Activated CD8-positive, alpha-beta memory T cell treated with anti-CD3 and anti-CD28 coated beads, Interleukin-2, amount 50 U/mL, for 4 hours (primary cell): ENCODE measurements around the gene C2orf42.
"Not testable (repeated sequence)": the region's sequence is repeated elsewhere in the genome, so short reads cannot be mapped to it uniquely, and the experiment has no call there.

ENCODE experiments used
- DNase-seq: peaks from one replicate; pipeline ENCODE4 v3.0.0-alpha.2; 2020

The C2orf42 gene

DNA sequence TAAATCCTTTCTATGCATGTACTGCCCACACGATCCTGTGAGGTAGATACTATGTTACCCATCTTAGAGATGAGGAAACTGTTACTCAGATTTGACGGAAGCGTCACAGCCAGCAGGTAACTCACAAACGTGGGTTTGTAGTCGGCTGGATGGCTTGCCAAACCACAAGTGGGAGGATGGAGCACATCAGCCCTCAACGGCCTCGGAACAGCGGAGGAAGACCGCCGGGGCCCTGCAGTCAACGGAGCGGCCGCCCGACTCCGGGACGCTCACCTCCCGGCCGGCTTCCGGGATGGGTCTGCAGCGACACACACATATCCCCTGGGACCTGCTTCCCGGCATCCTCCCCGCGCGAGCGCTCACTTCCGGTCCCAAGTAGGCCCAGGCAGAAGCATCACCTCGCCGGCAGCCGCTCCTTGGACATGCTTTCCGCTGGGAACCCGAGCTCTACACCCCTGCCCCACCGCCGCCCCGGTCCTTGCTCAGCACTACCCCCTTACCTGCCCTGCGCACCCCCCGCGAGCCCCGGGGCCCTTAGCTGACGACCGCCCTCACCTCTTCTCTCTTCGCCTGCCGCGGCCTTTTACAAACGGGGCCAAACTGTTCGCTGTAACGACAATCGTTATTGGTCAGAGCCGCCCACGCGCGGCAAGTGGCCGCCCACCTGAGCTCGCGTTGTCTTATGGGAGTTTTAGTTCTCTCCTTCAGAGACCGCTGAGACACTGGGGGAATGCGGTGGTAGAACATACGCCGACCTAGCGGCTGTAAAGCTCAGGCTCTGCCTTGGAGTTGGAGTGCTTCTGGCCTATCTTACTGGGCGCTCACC is at the start of gene C2orf42:
Gene C2orf42 (minus strand): TSS at position 602 of the 826 bp plus-strand sequence. CDS start 9,034 bp downstream, outside the sequence.
- DNase-seq, result peak; percentile 97

DNA sequence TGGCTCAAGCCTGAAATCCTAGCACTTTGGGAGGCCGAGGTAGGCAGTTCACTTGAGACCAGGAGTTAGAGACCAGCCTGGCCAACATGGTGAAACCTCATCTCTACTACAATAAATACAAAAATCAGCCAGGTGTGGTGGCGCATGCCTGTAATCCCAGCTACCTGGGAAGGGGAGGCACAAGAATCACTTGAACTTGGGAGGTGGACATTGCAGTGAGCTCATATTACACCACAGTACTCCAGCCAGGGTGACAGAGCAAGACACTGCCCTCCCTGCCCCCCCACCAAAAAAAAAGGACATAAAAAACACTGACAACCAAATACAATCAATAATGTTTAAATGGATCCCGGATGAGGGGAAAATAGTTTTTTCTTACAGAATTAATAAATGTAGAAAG is 49.8 kb upstream of the C2orf42 start:
- DNase-seq, result no peak

DNA sequence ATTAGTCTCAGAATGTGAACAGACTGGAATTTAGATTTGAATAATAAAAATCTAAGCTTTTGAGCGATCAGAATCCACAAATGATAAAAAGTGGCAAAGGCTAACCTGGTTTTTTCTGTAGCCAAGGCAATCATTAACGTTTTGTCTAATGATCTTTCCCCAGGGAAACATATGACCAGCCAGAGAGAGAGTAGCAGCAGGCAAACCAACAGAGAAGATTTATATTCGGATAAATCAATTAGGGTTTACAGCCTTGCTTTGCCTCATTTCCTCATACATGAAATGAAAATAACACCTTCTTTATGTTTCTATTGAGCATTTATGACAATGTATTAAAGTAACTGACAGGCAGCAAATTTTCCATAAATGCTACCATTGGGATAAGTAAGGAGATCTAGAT is 43.1 kb upstream of the C2orf42 start:
- DNase-seq, result no peak

DNA sequence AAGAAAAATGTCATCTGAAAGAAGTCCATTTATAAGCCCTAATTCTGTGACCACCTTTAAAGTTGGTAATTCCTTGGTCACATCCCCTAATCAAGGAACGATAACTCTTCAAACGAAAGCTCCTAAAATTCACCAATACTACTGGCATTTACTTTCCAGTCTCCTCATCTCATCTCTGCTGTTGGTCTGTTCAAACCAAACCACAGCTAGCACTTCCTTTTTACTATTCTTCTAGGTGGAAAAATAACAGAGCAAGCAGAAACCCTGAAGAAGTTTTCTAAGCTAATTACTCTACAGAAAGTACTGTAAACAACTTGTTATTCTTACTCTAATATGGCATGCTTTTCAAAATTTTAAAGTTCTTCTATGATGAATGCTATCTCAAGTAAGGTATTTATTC is 36.0 kb upstream of the C2orf42 start:
- DNase-seq, result no peak

DNA sequence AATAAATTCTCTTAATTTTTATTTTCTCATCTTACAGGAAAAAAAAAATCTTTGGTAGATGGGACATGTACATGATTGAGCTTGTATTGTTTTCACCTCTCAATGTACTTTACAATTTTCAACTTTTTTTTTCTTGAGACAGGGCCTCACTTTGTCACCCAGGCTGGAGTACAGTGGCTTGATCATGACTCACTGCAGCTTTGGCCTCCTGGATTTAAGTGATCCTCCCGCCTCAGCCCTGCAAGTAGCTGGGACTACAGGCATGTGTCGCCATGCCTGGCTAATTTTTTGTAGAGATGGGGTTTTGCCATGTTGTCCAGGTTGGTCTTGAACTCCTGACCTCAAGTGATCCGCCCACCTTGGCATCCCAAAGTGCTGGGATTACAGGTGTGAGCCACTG is 32.5 kb upstream of the C2orf42 start:
- not testable (repeated sequence) for DNase-seq

DNA sequence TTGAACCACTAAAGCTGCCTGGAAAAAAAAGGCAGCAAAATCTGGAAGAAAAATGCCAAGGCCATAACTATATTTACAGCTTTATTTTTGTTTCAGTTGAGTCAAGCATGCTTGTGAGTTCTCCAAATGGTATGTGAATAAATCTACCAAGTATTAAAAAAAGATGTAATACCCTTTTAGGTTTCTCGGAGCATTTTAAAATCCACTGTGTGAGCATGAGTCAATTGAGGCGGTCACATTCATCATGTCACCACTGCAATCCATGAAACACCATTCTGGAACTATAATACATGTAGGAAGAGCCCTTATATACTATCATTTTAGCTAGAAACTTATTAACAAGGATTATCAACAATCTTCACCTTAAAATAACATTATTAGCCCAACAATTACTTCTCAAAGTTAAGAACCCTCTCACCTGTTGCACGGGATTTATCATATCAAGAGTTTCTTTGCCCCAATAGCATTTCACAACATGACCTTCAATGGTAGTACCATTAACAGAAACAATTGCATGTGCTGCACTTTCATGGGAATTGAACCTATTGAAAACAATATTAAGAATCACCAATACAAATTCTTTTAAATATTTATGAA is 24.2 kb upstream of the C2orf42 start:
- no peak for DNase-seq

DNA sequence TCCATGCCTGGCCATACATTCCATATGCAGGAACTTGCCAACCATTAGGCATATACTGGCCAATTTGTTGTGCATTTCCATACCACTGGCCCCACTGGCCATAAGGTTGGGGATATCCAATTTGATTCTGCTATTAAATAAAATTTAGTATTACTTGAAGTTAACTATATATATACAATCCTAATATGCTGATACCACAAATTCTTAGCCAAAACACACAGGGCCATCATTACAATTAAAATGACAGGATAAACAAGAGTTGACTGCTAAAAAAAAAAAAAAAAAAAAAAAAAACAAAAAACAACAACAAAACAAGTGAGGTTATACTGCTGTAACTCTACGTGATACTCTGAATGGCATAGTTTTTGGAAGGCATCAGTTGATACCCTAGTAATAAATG is 23.5 kb upstream of the C2orf42 start:
- no peak for DNase-seq

DNA sequence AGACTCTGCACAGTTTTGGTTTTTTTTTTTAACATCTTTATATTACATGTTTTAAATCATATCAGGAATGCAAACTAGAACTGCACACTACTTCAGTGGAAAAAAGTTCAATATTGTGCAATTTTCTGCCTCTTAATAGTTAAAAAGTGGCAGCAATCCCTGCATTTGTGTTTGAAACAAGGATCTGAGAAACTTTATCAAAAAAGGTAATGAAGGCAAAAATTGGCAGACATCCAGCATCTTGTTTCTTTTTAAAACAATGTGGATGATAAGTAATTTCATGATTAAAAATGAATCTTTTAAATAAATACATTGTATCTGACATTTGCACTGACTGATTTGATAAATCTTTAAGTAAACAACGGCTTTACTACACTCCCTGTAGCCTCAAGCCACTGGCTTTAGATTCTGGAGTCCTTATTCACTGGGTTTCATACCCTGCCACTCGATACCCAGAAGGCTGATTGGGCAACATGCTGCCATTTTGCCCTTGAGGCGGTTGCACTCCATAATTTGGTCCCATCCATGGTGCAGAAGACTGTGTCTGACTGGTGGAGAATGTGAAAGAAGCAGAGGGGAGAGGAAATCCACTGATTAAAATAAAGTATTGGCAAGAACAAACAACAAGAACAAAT is 21.6 kb upstream of the C2orf42 start:
- DNase-seq, result no peak

DNA sequence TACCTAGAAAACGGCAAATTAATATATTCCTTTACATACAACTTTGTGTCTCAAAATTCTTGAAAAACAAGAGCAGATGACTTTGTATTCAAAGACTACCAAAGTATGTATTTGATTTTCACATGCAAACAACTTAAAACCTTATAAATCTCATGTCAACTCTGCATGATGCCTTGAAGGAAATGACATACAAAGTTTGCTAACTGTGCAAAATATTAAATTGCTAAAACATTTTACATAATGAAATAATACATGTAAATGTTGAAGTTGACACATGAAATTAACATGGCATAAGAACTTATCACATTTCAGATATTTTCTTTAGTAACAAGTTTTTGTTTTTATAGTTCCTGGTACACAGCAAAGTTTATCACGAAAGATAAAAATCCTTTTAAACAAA is 20.8 kb upstream of the C2orf42 start:
- no peak for DNase-seq

DNA sequence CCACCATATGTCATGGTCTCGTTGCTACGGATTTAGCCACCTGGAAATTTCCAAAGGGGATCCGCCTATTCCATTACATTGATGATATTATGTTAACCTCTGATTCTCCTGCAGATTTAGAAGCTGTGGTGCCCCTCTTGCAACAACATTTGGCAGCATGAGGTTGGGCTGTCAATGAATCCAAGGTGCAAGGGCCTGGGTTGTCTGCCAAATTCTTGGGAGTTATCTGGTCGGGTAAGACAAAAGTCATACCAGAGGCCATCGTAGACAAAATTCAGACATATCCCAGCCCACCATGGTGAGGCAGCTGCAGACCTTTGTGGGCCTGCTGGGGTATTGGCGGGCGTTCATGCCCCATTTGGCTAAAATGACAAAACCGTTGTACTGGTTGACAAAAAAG is 13.6 kb upstream of the C2orf42 start:
- no peak for DNase-seq

DNA sequence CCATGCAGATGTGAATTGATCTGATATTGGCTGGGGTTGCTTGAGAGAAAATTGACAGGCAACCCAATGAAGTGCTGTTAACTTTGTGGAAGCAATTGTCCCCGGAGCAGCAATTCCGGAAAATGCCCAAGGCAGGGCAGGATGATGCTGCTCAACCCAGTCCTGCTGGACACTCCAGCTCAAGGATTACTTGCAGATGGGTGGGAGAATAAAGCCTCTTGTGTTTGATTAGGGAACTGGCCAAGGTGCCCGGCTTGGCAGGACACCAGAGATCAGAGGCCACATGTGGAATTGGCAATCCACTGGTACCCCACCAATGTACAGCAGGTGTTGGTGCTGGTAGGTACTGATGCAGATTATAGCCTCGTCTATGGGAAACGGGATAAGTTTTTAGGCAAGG is 12.3 kb upstream of the C2orf42 start:
- DNase-seq, result no peak

DNA sequence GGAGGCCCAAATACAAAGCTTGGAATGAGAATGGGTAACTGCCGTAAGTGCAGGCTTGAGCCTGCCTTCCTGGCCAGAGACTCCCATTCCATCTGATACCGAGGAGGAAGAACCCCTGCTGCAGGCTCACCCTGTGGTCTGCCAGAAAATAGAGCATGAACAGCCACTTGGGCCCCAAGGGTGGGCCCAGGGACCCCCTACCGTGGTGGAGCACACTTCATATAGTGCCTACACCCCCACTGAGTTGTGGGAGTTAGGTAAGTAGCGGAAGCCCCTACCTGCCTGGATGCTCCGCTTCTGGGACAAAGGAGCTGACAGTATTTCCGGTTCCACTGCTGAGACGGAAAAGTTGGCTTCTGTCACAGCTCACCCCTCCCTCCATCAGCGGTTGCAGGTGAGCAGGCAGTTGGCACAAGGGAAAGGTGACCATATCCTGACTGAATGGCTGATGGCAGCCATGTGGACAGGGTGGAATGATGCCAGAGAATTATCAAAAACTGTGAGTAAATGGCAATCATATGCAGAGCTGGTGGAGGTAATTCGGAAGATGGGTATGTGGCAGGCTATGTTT is 11.5 kb upstream of the C2orf42 start:
- no peak for DNase-seq

DNA sequence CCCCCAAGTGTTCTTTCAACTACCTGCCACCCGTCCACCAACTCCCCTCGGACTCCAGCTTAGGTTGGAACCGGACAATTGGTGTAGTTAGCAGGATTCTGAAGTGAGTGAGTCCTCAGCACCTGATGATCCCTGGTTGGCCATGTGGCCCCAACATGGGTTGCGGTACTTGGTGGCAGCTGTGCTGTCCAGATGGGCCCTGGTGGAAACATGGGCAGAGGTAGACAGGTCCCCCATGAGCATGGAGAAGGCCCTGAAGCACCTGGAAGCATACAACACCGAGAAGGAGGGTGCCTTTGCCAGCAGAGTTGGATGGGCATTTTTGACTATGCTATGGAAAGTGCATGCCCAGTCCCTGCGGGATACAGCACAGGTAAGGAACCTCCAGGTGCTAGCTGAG is 11.0 kb upstream of the C2orf42 start:
- DNase-seq, result no peak

DNA sequence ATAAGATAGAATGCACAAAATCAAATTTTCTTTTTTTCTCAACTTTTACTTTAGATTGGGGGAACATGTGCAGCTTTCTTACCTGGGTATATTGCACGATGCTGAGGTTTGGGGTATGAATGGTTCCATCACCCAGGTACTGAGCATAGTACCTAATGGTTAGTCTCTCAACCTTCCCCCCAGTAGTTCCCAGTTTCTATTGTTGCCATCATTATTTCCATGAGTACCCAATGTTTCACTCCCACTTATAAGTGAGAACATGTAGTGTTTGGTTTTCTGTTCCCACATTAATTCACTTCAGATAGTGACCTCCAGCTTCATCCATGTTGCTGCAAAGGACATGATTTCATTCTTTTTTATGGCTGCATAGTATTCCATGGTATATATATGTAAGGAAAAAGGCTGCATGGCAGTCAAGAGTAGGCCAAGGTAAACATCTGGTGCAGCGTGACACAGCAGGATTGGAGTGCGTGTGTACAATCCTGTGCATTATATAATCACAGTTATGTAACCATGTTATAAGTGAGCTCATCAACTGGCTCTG is 10.5 kb upstream of the C2orf42 start:
- no peak for DNase-seq

DNA sequence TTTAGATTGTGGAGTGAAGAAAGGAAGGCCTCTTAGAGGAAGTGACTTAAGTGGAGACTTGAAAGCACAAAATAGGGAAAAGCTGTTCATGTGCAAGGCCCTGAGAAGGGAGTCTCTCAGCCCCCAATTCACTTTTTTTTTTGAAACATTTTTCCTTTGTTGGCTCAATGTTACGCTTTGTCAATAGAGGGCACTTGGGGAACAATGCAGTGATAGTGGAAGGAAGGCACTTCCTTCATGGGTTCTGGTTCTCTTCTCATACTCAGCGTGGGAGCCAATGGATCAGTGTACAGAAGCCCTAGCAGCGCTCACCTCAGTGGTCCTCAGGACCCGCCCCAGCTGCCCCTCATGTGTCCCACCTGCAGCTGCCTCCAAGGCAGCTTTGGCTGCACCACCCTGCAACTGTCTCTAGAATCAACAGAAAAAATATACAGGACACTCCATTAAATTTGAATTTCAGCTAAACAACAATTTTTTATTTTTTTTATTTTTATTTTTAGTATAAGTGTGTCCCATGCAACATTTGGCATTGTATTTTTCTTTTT is 8.6 kb upstream of the C2orf42 start:
- DNase-seq, result no peak

DNA sequence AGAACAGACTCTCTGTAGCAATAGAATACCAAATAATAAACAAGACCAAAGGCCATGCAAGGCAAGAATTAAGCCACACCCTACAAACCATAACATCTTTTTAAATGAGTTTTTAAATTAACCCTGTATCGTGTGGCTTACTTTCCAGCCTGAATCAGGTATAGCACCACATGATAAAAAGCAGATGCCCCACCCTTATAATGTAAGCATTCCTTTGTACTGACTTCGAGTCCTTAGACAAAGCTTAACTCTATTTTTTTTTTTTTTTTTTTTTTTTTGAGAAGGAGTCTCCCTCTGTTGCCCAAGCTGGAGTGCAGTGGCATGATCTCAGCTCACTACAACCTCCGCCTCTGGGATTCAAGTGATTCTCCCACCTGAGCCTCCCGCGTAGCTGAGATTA is 1.7 kb upstream of the C2orf42 start:
- no peak for DNase-seq

DNA sequence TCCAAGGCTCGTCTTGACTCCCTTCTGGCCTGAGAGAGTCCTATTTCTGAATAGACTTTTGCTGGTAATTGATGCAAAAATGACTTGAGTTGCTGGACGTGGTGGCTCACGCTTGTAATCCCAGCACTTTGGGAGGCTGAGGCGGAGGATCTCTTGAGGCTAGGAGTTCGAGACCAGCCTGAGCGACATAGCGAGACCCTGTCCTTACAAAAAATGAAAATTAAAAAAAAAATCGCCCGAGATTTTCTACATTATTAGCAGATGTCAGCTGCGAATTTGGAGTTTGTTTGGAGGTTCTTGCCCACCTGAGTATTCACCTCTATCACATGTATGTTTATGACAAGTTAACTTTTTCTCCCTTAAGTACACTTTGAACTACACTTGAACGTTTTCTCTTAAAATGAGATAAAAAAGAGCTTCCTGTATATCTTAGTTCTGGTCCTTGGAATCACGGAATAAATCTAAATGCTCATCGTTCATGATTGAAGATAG is 471 bp upstream of the C2orf42 start:
- no peak for DNase-seq

DNA sequence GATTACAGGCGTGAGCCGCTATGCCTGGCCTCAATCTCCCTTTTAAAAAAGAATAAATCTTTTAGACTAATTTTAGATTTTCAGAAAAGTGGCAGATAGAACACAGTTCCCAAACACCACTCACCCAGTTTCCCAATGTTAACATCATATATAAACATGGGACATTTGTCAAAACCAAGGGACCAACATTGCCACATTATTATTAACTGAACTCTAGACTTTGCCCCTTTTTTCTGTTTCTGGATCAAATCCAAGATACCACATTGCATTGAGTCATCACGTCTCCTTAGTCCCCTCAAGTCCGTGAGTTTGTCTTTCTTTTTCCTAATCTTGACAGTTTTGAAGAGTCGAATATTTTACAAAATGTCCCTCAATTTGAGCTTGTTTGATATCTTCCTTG is 2.4 kb downstream of the C2orf42 start:
- no peak for DNase-seq

DNA sequence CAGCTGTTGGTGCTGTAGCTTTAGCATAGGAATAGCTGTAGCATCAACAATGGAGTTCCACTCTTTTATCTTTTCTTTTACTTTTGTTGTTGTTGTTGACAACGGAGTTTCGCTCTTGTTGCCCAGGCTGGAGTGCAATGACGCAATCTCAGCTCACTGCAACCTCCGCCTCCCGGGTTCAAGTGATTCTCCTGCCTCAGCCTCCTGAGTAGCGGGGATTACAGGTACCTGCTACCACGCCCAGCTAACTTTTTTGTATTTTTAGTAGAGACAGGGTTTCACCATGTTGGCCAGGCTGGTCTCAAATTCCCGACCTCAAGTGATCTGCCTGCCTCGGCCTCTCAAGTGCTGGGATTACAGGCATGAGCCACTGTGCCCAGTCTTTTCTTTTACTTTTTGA is 3.6 kb downstream of the C2orf42 start:
- not testable (repeated sequence) for DNase-seq

DNA sequence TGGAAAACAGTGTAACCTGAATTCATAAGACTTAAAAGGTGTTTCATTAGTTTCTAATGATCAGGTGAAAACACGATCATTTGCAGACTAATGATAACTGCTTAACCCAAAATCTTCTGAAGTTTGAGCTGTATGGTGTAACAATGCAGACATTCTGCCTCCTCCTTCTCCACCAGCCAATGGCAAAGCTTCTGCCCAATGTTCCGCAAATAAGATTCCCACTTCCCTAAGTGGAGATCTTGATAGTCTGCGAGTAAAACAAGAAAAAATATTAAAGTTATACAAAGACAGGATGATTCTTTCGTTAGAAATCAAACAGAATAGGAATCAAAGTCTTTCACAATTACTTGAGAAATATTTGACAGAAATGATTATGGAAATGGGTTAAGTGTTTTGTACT is 8.1 kb downstream of the C2orf42 start:
- no peak for DNase-seq

DNA sequence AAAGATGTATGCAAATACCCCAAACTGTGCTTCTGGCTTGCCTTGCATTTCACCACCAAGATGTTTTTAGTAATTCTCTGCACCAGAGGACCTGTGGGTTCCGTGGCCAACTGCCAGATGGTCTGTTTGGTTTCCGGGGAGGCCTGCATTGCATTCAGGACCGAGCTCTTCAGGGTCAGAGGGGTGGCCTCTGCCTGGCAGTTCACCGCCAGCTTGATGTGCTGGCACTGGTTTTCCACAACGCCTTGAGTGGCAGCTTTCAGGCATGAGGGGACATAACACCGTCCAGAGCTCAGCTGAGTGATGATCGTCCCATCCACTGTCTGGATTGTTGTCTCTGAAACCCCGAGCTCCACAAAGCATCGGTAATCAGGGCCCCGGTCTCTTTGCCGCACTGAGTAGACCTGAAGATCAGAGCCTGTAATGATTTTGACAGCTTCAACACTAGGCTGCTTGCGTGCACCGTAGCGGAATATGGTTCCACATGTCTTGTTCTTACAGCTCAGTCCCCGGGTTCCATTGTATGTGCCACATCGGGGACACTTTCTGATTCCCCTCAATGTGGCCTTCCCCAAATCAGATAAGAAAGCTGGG is 9.4 kb downstream of the C2orf42 start:
- no peak for DNase-seq

DNA sequence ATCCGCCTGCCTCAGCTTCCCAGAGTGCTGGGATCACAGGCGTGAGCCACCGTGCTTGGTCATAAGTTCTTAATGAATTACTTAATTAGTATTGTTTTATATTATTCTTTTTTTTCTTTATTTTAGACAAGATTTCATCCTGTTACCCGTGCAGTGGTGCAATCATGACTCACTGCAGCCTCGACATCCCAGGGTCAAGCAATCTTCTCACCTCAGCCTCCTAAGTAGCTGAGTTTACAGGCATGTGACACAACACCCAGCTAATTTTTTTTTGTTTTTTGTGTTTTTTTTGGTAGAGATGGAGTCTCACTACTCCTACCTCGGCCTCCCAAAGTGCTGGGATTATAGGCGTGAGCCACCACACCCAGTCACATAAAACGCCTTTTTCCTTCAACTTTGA is 17.3 kb downstream of the C2orf42 start:
- no peak for DNase-seq
